GM12873 (cell line): ENCODE results near the gene LAMA5.

Source experiments
- CTCF ChIP-seq: IDR thresholded peaks from 2 replicates; pipeline ENCODE4 v1.5.1; 2012; ENCODE audit warnings: low read depth, mild to moderate bottlenecking, moderate library complexity, low read length, control low read depth; ENCODE audit not compliant: insufficient read depth; ENCODE audit errors: missing control alignments

LAMA5 gene

GRCh38 chr20:62311832-62312661 is 55.1 kb downstream of the LAMA5 start:
- TF ChIP-seq CTCF, result no peak

GRCh38 chr20:62311150-62311549 is 56.0 kb downstream of the LAMA5 start:
- TF ChIP-seq CTCF, result no peak

- TF ChIP-seq CTCF, result no peak
These were observed 56.4 kb downstream of the LAMA5 start for GRCh38 chr20:62310757-62311121.

- no peak for TF ChIP-seq CTCF
These were observed 57.0 kb downstream of the LAMA5 start for GRCh38 chr20:62309947-62310756.

- no peak for TF ChIP-seq CTCF
These were observed 57.7 kb downstream of the LAMA5 start for GRCh38 chr20:62309198-62309944.

- no peak for TF ChIP-seq CTCF
These were observed 58.9 kb downstream of the LAMA5 start for GRCh38 chr20:62308102-62308822.
